A673 (cell line): ENCODE results near the gene PLPP1. TPM values are rescaled to one million over a fixed set of nuclear protein-coding genes. Genes with fewer than 3 reads are reported as not detected.

ENCODE experiments used
- BruUV-seq: library from RNA; stranded (reverse); fragments of 400-500 nt; replicated peaks from 2 replicates; lab custom pipeline; 2021; lab: Mats Ljungman, UMichigan
- CTCF ChIA-PET: fragments of 300-600 bp; sonication (Branson Sonifier 250); formaldehyde crosslinking; loops from one replicate; lab custom pipeline; 2022; ENCODE audit warnings: antibody characterized with exemption; lab: Charles Lee
- POLR2A ChIA-PET: fragments of 300-600 bp; sonication (Branson Sonifier 250); formaldehyde crosslinking; loops from one replicate; lab custom pipeline; 2022; ENCODE audit warnings: antibody characterized with exemption; ENCODE audit not compliant: low non-redundant PET; lab: Charles Lee
- DNase-seq: peaks from one replicate; pipeline ENCODE4 v3.0.0-alpha.2; 2015; ENCODE audit warnings: low spot score
- H3K27ac ChIP-seq: fragments of 200-600 bp; sonication (generic); 2 replicates; pipeline ENCODE4 v1.5.1; 2016; ENCODE audit warnings: mixed run types, low read depth, mild to moderate bottlenecking, mixed read lengths, antibody characterized with exemption, low read length; ENCODE audit not compliant: poor library complexity, severe bottlenecking
- H3K27me3 ChIP-seq: fragments of 200-600 bp; sonication (generic); replicated peaks from 2 replicates; pipeline ENCODE4 v1.6.1; 2017; ENCODE audit warnings: mixed run types, low read depth, mild to moderate bottlenecking, mixed read lengths, antibody characterized with exemption, low read length; ENCODE audit not compliant: insufficient read depth, poor library complexity
- H3K36me3 ChIP-seq: fragments of 200-600 bp; sonication (generic); 2 replicates; pipeline ENCODE4 v1.6.1; 2016; ENCODE audit warnings: mixed run types, mild to moderate bottlenecking, mixed read lengths, antibody characterized with exemption, low read length; ENCODE audit not compliant: insufficient read depth, poor library complexity, severe bottlenecking
- H3K4me1 ChIP-seq: fragments of 200-600 bp; sonication (generic); 2 replicates; pipeline ENCODE4 v1.6.1; 2017; ENCODE audit warnings: mixed run types, mild to moderate bottlenecking, mixed read lengths, antibody characterized with exemption, low read length; ENCODE audit not compliant: insufficient read depth, poor library complexity, severe bottlenecking
- H3K4me3 ChIP-seq: fragments of 200-600 bp; sonication (generic); 2 replicates; pipeline ENCODE4 v1.5.1; 2016; ENCODE audit warnings: low read depth, mixed run types, mild to moderate bottlenecking, mixed read lengths, low read length; ENCODE audit not compliant: poor library complexity, severe bottlenecking
- H3K9me3 ChIP-seq: fragments of 200-600 bp; sonication (generic); 2 replicates; pipeline ENCODE4 v1.6.1; 2016; ENCODE audit warnings: mixed run types, low read depth, mild to moderate bottlenecking, mixed read lengths, antibody characterized with exemption, low read length; ENCODE audit not compliant: poor library complexity, severe bottlenecking
- EZH2 ChIP-seq: fragments of 200-600 bp; sonication (generic); IDR thresholded peaks from 2 replicates; pipeline ENCODE4 v1.6.1; 2017; ENCODE audit warnings: borderline replicate concordance, low read depth, mild to moderate bottlenecking, mixed read lengths, antibody characterized with exemption, low read length; ENCODE audit not compliant: poor library complexity, severe bottlenecking
- intact Hi-C: fragments of 100-400 bp; cut with micrococcal nuclease; formaldehyde crosslinking; loops from one replicate; pipeline ENCODE4 v1.10.0; 2022; ENCODE audit not compliant: unreplicated experiment
- total RNA-seq: library from RNA; stranded (reverse); gene quantifications from 2 replicates; pipeline ENCODE4 v1.2.3, GENCODE V29; 2021
- TF ChIP-seq, protein P1 (sequence below): fragments of 300-800, 200-600 bp; sonication (generic); conservative IDR thresholded peaks from 2 replicates; pipeline ENCODE4 v1.5.1; 2017; ENCODE audit warnings: low read depth, mild to moderate bottlenecking, antibody characterized with exemption, low read length, moderate library complexity, mixed read lengths

The PLPP1 gene
- total RNA-seq, 1 experiment from 2014 or later: 6.7 TPM

DNA sequence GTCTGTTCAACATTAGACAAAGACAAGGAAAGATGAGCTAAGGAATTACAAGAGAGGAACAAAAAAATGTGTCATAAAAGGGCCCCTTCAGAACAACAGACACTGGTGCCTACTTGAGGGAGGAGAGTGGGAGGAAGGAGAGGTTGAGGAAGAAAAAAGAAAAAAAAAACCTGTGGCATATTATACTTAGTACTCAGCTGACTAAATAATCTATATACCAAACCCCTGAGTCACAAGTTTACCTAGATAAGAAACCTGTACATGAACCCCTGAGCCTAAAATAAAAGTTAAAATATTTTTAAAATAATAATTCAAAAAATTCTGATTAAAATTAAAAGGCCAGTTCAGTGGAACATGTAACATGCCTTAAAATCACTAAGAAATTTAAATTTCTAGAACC, 119.7 kb downstream of the PLPP1 start:
- Histone ChIP-seq H3K27ac (no peak overlapping the region), H3K4me1 (peaks cover 22% of the 10 kb centered on the region), H3K36me3 (peaks cover 28% of the 10 kb centered on the region), H3K27me3 (no peaks in the 10 kb centered on the region), H3K4me3 (no peak overlapping the region), H3K9me3 (no peaks in the 10 kb centered on the region)
- BruUV-seq: no TSS peak
- CTCF ChIA-PET: no interaction called here
- no peak for TF ChIP-seq EZH2
- TF ChIP-seq, protein P1, sequence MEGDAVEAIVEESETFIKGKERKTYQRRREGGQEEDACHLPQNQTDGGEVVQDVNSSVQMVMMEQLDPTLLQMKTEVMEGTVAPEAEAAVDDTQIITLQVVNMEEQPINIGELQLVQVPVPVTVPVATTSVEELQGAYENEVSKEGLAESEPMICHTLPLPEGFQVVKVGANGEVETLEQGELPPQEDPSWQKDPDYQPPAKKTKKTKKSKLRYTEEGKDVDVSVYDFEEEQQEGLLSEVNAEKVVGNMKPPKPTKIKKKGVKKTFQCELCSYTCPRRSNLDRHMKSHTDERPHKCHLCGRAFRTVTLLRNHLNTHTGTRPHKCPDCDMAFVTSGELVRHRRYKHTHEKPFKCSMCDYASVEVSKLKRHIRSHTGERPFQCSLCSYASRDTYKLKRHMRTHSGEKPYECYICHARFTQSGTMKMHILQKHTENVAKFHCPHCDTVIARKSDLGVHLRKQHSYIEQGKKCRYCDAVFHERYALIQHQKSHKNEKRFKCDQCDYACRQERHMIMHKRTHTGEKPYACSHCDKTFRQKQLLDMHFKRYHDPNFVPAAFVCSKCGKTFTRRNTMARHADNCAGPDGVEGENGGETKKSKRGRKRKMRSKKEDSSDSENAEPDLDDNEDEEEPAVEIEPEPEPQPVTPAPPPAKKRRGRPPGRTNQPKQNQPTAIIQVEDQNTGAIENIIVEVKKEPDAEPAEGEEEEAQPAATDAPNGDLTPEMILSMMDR: no peak
- no peak for DNase-seq
- POLR2A ChIA-PET: interaction anchor here (0.6 to 0.7 kb wide), 2 partner anchors 12 to 669 kb away, joined by 3 to 4 read pairs; no protein-coding TSS in a partner anchor
- intact Hi-C loops: no loop called here

DNA sequence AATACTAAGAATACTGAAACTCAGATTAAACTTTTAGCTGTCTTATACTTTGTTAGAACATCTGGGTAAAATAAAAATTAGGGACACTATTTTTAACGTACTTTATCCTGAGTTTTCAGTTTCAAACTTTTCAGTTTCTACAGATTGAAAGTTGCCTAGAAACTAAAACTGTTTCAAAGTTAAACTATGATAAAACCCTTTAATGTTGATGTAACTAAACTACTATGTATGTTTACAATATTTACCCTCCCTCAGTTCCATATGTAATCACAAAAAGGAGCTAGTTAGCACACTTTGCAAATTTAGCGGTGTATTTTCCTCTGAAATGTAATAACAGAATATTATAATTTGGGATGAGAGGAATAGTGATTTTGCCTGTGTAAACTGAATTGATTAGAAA, 121.1 kb downstream of the PLPP1 start:
- H3K4me1 ChIP-seq: peaks cover 13% of the 10 kb centered on the region
- no peak overlapping the region for H3K27ac ChIP-seq
- intact Hi-C loops: no loop called here
- H3K9me3 ChIP-seq: no peaks in the 10 kb centered on the region
- H3K4me3 ChIP-seq: no peak overlapping the region
- no TSS peak for BruUV-seq
- CTCF ChIA-PET: no interaction called here
- no peaks in the 10 kb centered on the region for H3K27me3 ChIP-seq
- peaks cover 28% of the 10 kb centered on the region for H3K36me3 ChIP-seq
- TF ChIP-seq, protein P1: no peak
- TF ChIP-seq EZH2: no peak
- POLR2A ChIA-PET: no interaction called here
- DNase-seq: no peak

DNA sequence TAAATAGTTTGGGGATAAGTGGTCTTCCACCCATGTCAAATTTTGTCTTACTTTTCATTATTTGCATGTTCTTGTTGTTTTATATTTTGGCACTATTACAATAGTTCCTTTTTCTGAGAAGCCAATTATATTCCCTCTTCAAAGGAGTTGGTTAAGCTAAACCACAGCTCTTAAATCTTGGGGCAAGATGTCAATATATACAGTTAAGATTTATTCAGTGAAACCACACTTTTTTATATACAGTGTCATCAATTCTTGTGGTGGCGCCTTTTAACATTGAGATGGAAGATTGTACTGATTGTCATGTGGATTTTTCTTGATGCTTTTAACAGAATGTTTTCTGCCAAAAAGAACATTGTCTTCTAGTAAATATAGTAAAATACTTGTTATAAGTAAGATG, 122.9 kb downstream of the PLPP1 start:
- no peaks in the 10 kb centered on the region for H3K27me3 ChIP-seq
- BruUV-seq: no TSS peak
- H3K36me3 ChIP-seq: peaks cover 28% of the 10 kb centered on the region
- no peak overlapping the region for H3K27ac ChIP-seq
- no peak for DNase-seq
- H3K9me3 ChIP-seq: no peaks in the 10 kb centered on the region
- CTCF ChIA-PET: no interaction called here
- intact Hi-C loops: no loop called here
- TF ChIP-seq, protein P1: no peak
- TF ChIP-seq EZH2: no peak
- H3K4me1 ChIP-seq: peaks cover 13% of the 10 kb centered on the region
- H3K4me3 ChIP-seq: no peak overlapping the region
- POLR2A ChIA-PET: no interaction called here
